ENCODE measurements around the gene ADRB1.

DNA sequence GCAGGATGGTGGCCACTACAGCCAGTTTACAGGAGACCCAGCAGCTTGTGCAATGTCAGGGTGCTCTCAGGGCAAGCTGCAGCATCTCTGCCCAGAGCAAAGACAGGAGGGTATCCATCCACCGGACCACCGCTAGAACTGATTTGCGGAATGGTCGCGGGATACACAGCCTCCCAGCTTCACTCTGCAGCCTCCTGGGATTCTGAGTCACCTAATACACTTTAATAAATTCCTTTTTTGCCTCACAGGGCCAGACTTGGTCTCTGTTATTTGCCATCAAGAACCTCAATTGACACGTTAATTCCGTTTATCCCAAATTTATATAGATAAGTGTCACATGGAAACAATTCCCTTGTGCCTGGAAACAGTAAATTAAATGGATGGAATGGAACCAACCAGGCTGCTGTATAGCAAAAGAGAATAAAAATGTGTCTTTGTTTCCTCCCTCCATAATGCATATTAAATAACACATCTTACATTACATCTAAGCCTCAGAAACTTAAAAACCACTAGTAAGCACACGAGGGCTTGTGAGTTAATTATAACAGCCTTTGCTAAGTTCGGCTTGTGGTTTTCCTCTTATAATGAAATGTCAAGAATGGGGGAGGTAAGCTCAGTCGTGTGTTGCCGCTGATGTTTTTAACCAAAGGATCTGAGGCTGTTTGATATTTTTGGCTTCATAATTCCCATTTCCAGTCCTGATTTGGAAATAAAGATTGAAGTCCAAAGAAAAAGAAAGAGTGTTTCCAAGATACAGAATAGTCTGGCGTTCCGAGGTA lies 52.1 kb downstream of the ADRB1 start:
- no peak for TF ChIP-seq ZNF274 (IDR thresholded peaks at IDR 0.05; ENCODE audit: low read depth, low read length)
- TF ChIP-seq SUZ12 (IDR thresholded peaks at IDR 0.05; ENCODE audit: extremely low read depth, insufficient read depth, insufficient read length), result no peak

All from NT2/D1 (cell line).